Measurements from ENCODE around the gene ZNF536. TPM values are rescaled to one million over a fixed set of nuclear protein-coding genes. Genes with fewer than 3 reads are reported as not detected.
"Not testable (repeated sequence)": the region's sequence is repeated elsewhere in the genome, so short reads cannot be mapped to it uniquely, and the experiment has no call there.

Gene ZNF536
- total and polyA plus RNA-seq, 4 donors: 0.50 to 1.2 (median 0.62) TPM; not detected in 1

DNA sequence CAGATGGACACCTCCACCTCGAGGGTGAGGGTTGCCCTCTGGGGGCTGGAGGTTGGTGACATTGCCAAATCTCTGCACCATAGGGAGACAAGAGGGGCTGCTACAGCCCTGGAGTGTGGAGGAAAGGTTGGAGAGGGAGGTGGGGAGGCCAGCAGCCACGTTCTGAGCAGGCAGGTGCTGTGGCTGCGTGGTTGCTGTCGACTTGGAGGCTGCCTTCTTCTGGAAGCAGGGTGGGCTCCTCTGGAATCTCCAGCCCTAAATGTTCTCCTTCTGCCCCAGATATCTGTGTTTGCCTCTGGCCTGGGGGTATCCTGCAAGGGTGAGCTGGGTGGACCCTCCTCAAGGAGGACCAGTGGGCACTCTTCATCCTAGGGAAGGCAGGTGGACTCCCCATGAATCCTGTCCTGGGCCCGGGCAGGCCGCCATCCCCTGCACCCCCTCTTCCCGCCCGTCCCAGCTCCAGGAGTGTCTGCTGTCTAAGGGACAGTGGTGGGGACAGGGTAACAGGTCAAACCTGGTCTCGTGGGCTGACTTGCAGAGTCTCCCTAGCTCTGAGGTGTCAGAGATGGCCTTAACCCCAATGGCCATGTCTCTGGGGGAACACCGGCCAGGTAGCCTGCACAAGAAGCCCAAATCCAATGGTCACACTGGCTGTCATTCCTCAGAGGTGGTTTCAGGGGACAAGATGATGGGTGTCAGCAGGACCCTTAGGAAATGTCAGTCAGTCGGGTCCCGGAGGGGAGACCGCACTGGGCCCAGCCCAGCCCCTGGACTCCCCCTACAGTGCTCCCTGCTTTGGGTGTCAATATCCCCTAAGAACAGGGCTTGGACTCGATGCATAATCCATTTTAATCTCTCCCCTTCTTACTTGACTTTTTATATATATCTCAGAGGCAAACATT is 32.3 kb upstream of the ZNF536 start:
- ATAC-seq (ENCODE audit: low FRiP score) (no peak), DNase-seq (no peak)

DNA sequence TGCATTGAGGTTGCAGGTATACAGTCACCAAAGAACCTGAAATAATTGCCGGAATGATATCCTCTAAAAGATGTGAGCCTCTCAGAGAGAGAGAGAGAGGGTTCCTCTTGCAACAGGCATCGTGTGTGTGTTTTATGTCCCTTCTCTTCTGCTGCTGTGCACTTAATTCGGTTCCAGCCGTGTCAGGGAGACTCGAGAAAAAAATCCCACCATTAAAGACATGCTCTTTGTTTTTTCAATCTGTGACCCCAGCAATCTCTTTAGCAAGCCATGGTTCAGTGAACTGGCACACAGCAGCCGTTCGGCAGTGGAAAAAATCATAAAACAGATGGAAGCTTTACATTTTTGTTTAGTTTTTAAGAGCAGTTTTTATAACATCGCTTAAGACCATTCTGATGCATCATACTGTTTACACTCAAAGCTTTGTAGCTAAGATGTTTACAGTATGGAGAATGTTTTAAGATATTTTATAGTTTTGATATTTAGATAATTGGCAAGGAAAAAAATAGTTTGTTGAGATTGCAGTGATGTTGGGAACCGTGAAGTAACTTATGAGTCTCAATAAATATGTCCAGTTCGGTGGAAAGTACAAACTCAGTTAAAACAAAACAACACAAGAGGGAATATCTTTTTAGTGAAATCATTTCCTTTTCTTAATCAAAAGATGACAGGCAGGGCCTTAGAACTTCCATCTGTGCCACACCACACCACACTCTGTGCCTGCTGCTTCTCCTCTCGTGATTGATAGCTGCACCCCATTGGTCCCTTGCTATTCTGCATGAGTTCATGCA is 31.2 kb upstream of the ZNF536 start:
- no peak overlapping the region for H3K27ac ChIP-seq (ENCODE audit: low read depth in 1 of 2, low read length in 2 of 2)
- H3K4me3 ChIP-seq (ENCODE audit: low read length in 2 of 2): no peak overlapping the region
- no peaks in the 10 kb centered on the region for H3K4me1 ChIP-seq (ENCODE audit: control insufficient read depth in 1 of 2, insufficient read depth in 2 of 2, low read length in 2 of 2)
- no peak for DNase-seq
- no peaks in the 10 kb centered on the region for H3K9me3 ChIP-seq (ENCODE audit: control insufficient read depth, low read length)
- WGBS, 2 donors: 10 to 18% methylated on average over 11 of the region's 11 CpGs
- no peaks in the 10 kb centered on the region for H3K27me3 ChIP-seq (ENCODE audit: control insufficient read depth in 1 of 2, insufficient read depth in 2 of 2, low read length in 1 of 2)
- no peak for ATAC-seq (ENCODE audit: low FRiP score)
- no peaks in the 10 kb centered on the region for H3K36me3 ChIP-seq (ENCODE audit: control insufficient read depth in 1 of 2, insufficient read depth in 2 of 2, low read length in 1 of 2)
- intact Hi-C loops (cut with DNase I): no loop called here

More for the DNA sequence above, 32.3 kb upstream of the ZNF536 start:
- Histone ChIP-seq H3K4me1 (ENCODE audit: control insufficient read depth in 1 of 2, insufficient read depth in 2 of 2, low read length in 2 of 2) (no peaks in the 10 kb centered on the region), H3K27me3 (ENCODE audit: control insufficient read depth in 1 of 2, insufficient read depth in 2 of 2, low read length in 1 of 2) (no peaks in the 10 kb centered on the region), H3K36me3 (ENCODE audit: control insufficient read depth in 1 of 2, insufficient read depth in 2 of 2, low read length in 1 of 2) (no peaks in the 10 kb centered on the region), H3K4me3 (ENCODE audit: low read length in 2 of 2) (no peak overlapping the region), H3K9me3 (ENCODE audit: control insufficient read depth, low read length) (no peaks in the 10 kb centered on the region), H3K27ac (ENCODE audit: low read depth in 1 of 2, low read length in 2 of 2) (no peak overlapping the region)
- intact Hi-C loops (cut with DNase I): no loop called here
- WGBS, 2 donors: 72 to 75% methylated on average over 13 to 14 of the region's 14 CpGs

DNA sequence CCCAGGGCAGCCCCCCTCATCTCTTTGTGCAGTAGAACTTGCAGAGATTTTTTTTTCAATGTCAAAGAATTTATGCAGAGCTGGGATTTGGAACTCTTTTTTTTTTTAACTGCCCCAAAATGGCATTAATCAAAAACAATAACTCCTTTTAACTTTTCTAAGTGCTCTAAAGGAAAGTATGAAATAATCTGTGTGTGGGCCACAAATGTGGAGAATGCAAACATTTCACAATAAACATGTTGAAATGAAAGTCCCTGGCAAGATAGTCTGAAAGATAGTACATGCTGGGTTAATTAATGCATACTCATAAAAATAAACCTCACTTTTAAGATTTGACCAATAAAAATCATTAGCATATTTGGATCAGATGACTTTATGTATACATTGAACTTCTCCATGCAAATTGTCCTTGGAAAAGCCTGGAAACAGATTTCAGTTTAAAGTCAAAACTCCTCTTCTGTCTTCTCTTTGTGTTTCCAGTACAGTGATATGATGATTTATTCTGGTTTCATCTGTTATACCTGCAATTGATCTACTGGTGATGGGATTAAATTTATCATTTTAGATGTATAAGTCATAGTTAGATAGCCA is 30.5 kb upstream of the ZNF536 start:
- ATAC-seq (ENCODE audit: low FRiP score) (no peak), DNase-seq (no peak)
- Histone ChIP-seq H3K27me3 (ENCODE audit: control insufficient read depth in 1 of 2, insufficient read depth in 2 of 2, low read length in 1 of 2) (no peaks in the 10 kb centered on the region), H3K36me3 (ENCODE audit: control insufficient read depth in 1 of 2, insufficient read depth in 2 of 2, low read length in 1 of 2) (no peaks in the 10 kb centered on the region), H3K27ac (ENCODE audit: low read depth in 1 of 2, low read length in 2 of 2) (no peak overlapping the region), H3K9me3 (ENCODE audit: control insufficient read depth, low read length) (no peaks in the 10 kb centered on the region), H3K4me1 (ENCODE audit: control insufficient read depth in 1 of 2, insufficient read depth in 2 of 2, low read length in 2 of 2) (no peaks in the 10 kb centered on the region), H3K4me3 (ENCODE audit: low read length in 2 of 2) (no peak overlapping the region)
- intact Hi-C loops (cut with DNase I): no loop called here

DNA sequence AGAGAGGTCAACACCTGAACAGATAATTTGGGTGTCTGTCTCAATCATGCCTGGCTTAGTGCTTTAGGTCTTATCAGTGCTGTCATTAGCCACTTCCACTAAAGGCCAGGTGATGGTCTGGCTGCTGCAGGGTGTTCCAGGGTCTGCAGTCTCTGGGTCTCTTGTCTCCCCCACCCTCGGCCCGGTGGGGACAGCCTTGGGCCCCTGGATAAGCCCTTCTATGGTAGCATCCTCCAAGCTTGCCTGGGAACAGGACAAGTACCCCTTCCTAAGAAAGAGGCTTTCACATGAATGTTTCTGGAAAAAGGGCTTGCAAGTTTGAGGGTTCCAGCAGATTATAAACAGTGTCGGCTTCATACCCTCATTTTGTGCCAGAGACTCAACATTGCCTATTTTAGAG is 29.3 kb upstream of the ZNF536 start:
- H3K36me3 ChIP-seq (ENCODE audit: control insufficient read depth in 1 of 2, insufficient read depth in 2 of 2, low read length in 1 of 2): no peaks in the 10 kb centered on the region
- no peaks in the 10 kb centered on the region for H3K4me1 ChIP-seq (ENCODE audit: control insufficient read depth in 1 of 2, insufficient read depth in 2 of 2, low read length in 2 of 2)
- no peak for ATAC-seq (ENCODE audit: low FRiP score)
- intact Hi-C loops (cut with DNase I): no loop called here
- H3K27ac ChIP-seq (ENCODE audit: low read depth in 1 of 2, low read length in 2 of 2): no peak overlapping the region
- no peak overlapping the region for H3K4me3 ChIP-seq (ENCODE audit: low read length in 2 of 2)
- no peak for DNase-seq
- WGBS, 2 donors: 64 to 80% methylated on average over 3 of the region's 3 CpGs
- no peaks in the 10 kb centered on the region for H3K9me3 ChIP-seq (ENCODE audit: control insufficient read depth, low read length)
- H3K27me3 ChIP-seq (ENCODE audit: control insufficient read depth in 1 of 2, insufficient read depth in 2 of 2, low read length in 1 of 2): no peaks in the 10 kb centered on the region

DNA sequence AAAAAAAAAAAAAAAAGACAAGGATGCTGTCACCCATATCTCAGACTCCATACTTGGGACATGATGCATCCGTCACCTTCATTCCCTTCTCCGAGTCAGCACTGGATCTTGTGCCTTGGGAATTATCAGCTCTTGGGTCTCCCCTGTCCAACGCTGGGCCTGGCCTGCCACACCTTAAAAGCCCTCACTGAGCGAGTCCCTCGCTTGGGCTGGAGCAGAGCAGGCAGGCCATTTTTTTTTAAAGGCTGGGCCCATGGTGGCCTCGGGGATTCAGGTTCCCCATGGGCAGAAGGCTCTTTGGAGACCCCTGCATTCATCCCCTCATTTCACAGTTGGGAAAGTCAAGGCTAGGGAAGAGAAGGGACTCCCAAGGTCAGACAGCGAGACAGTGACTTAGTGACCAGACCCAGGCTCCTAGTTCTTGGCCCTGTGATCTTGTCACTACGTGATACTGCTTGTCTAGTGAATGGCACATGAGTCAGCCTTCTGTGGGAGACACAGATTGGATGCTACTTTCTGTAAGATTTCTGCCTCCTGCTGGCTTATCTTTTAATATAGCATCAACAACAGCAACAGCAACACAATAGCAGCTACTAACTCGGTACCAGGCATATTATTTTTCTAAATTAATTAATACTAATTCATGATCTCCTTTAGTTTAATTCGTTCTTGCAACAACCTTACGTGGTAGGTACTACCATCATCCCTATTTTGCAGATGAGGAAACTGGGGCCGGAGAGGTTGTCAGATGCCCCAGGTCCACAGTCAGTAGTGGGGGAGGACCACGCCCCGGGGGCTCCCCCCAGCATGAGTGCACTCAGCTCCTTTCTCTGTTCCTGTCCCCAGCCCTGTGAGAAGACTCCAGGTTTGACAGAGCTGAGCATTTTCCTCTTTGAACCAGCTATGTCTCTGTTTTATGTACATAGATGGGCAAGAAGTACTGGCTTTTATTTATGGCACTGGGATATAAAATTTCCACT is 27.4 kb upstream of the ZNF536 start:
- no peak for ATAC-seq (ENCODE audit: low FRiP score)
- Histone ChIP-seq H3K4me3 (ENCODE audit: low read length in 2 of 2) (no peak overlapping the region), H3K27ac (ENCODE audit: low read depth in 1 of 2, low read length in 2 of 2) (no peak overlapping the region), H3K36me3 (ENCODE audit: control insufficient read depth in 1 of 2, insufficient read depth in 2 of 2, low read length in 1 of 2) (no peaks in the 10 kb centered on the region), H3K27me3 (ENCODE audit: control insufficient read depth in 1 of 2, insufficient read depth in 2 of 2, low read length in 1 of 2) (no peaks in the 10 kb centered on the region), H3K9me3 (ENCODE audit: control insufficient read depth, low read length) (no peaks in the 10 kb centered on the region), H3K4me1 (ENCODE audit: control insufficient read depth in 1 of 2, insufficient read depth in 2 of 2, low read length in 2 of 2) (no peaks in the 10 kb centered on the region)
- 84 to 86% methylated on average over 14 of the region's 14 CpGs for WGBS, 2 donors
- intact Hi-C loops (cut with DNase I): no loop called here
- no peak for DNase-seq

DNA sequence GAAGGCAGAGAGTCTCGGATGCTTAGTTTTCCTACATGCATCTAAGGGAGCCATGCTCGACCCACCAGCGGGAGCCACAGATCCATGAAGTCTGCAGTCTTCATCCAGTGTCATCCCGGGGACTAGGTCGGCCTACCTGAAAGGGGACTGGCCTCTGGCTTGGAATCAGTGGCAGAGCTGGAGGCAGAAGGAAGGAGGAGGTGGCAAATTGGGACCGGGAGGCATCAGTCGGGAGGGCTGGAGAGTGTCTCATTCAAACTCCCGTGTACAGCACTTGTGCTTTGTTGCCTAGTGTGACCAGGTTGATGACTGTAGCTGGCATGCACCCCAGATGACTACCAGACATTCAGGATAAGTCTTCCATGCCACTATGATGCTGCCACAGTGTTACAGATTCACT is 26.5 kb upstream of the ZNF536 start:
- intact Hi-C loops (cut with DNase I): no loop called here
- DNase-seq (no peak), ATAC-seq (ENCODE audit: low FRiP score) (no peak)
- no peaks in the 10 kb centered on the region for H3K36me3 ChIP-seq (ENCODE audit: control insufficient read depth in 1 of 2, insufficient read depth in 2 of 2, low read length in 1 of 2)
- H3K9me3 ChIP-seq (ENCODE audit: control insufficient read depth, low read length): no peaks in the 10 kb centered on the region
- 84 to 88% methylated on average over 8 of the region's 8 CpGs for WGBS, 2 donors
- no peak overlapping the region for H3K4me3 ChIP-seq (ENCODE audit: low read length in 2 of 2)
- no peak overlapping the region for H3K27ac ChIP-seq (ENCODE audit: low read depth in 1 of 2, low read length in 2 of 2)
- H3K27me3 ChIP-seq (ENCODE audit: control insufficient read depth in 1 of 2, insufficient read depth in 2 of 2, low read length in 1 of 2): no peaks in the 10 kb centered on the region
- H3K4me1 ChIP-seq (ENCODE audit: control insufficient read depth in 1 of 2, insufficient read depth in 2 of 2, low read length in 2 of 2): no peaks in the 10 kb centered on the region

DNA sequence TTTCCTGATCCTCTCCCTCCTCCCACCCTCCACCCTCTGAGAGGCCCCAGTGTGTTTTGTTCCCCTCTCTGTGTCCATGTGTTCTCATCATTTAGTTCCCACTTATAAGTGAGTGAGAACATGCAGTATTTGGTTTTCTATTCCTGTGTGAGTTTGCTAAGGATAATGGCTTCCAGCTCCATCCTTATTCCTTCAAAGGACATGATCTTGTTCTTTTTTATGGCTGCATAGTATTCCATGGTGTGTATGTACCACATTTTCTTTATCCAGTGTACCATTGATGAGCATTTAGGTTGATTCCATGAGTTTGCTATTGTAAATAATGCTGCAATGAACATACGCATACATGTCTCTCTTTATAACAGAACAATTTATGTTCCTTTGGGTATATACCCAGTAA is 25.7 kb upstream of the ZNF536 start:
- DNase-seq; H3K4me1 ChIP-seq (ENCODE audit: control insufficient read depth in 1 of 2, insufficient read depth in 2 of 2, low read length in 2 of 2); H3K27ac ChIP-seq (ENCODE audit: low read depth in 1 of 2, low read length in 2 of 2); intact Hi-C loops (cut with DNase I); H3K36me3 ChIP-seq (ENCODE audit: control insufficient read depth in 1 of 2, insufficient read depth in 2 of 2, low read length in 1 of 2); ATAC-seq (ENCODE audit: low FRiP score); H3K4me3 ChIP-seq (ENCODE audit: low read length in 2 of 2); H3K9me3 ChIP-seq (ENCODE audit: control insufficient read depth, low read length); H3K27me3 ChIP-seq (ENCODE audit: control insufficient read depth in 1 of 2, insufficient read depth in 2 of 2, low read length in 1 of 2): not testable (repeated sequence)
- 92 to 98% methylated on average over 1 of the region's 1 CpG for WGBS, 2 donors

DNA sequence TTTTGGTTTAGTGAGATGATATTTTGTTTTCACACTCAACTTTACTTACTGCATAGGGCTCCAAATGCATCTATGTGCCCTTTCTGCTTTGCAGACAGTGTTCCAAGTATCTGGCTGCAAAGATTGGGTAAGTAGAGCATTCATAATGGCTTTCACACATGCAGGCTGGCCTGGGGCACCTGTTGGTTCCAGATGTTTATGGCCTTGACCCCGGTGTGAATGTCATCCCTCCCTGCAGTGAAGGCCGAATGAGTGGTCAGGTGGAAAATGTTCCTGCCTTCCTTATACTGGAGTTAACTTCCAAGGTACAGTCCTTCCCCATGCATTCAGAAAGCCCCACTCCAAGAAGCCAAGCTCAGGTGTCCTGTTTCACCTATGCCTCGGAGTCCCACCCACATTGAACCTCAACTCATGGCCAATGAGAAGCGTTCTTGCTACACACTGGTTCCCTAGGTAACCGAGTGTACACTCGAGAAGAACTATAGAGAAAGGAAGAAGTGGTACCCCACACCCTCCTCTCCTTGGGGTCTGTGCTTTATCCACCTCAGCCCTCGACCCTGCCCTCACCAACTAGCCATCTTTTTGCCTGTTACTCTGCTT is 23.0 kb upstream of the ZNF536 start:
- WGBS, 2 donors: 36 to 47% methylated on average over 7 of the region's 7 CpGs
- no peak overlapping the region for H3K27ac ChIP-seq (ENCODE audit: low read depth in 1 of 2, low read length in 2 of 2)
- H3K36me3 ChIP-seq (ENCODE audit: control insufficient read depth in 1 of 2, insufficient read depth in 2 of 2, low read length in 1 of 2): no peaks in the 10 kb centered on the region
- no peak for ATAC-seq (ENCODE audit: low FRiP score)
- no peaks in the 10 kb centered on the region for H3K27me3 ChIP-seq (ENCODE audit: control insufficient read depth in 1 of 2, insufficient read depth in 2 of 2, low read length in 1 of 2)
- H3K4me3 ChIP-seq (ENCODE audit: low read length in 2 of 2): no peak overlapping the region
- intact Hi-C loops (cut with DNase I): no loop called here
- H3K4me1 ChIP-seq (ENCODE audit: control insufficient read depth in 1 of 2, insufficient read depth in 2 of 2, low read length in 2 of 2): no peaks in the 10 kb centered on the region
- no peaks in the 10 kb centered on the region for H3K9me3 ChIP-seq (ENCODE audit: control insufficient read depth, low read length)
- DNase-seq: no peak

All from aorta (tissue), 5 donors.